TTC549 (cell line): Measurements from ENCODE around the gene DLG2.

Experiments
- FAIRE-seq: peaks from 2 replicates; lab custom pipeline; 2012; peaks lifted over from hg19 to GRCh38; lab: Jason Lieb, UNC

Gene DLG2

DNA sequence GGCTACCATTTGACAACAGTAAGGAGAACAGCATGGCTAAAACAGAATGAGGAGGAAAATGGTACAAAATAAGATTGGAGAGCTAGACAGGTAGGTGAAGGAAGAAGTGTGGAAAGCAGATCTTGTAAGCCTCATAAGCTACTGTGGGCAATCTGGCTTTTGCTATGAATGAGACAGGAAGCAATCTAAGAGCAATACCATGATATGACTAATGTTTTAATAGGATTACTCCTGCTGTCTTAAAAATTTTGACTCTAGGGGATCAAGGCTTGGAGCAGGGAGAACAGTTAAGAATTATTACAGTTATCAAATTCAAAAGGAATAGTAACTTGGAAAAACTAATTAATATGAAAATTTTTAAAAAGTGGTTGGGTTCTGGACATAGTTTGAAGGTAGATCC, 1174.9 kb downstream of the DLG2 start:
- no peak for FAIRE-seq

DNA sequence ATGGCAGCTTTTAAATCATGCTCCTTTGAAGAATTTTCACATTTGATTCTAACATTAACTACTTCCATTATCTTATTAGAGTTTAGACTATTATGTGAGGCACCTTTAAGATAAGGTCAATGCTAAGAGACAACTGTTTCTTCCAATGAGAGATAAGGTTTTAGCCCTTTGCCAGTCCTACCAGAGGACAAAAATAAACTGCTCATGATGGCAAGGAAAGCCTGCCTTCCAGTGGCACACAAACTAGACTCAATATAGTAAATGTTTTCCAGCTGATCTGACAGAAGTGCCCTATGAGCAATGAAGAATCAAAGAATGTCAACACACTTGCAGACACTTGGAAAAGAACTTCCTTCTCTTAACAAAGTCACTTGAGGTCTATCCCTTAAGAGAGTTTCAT, 1188.6 kb downstream of the DLG2 start:
- FAIRE-seq = no peak

DNA sequence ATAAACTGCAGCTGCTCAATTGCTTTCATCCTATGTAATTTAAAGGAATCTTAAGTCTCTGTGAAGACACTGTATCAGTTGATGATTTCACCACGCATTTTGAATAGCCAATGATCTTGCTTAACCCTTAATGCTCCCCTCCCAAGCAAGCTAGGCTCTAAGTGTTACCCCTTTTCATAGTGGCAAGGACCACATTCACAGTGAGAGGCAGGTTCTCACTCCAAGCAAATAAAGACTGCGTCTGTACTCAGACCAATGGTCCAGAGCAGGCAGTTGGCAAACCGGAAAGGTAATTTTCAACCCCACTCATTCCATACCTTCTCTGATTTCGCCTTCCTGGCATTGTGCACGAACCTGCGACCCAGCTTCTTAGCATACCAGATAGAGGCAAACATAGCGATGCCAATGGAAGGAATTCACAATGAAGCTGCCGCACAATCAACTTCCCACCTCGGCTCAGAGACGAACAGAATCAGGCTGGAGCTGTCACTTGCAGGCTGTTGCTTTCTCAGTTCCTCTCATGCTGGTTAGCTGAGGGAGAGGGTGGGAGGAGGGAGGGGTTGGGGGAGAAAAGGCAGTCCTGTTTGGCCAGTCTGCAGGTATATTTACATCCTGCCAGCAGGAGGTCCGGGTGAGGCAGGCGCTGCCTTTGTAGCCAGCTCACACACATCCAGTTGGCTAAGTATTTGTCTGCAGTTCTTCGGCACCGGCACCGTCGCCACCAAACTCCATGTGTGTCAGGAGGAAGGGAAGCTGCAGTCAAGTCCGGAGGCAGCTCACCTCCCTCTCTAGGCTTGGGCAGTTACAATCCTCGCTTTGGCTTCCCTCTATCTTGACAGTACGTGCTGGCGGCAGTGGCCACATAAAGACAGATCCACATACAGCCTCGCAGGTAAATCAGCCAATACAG, 1189.8 kb downstream of the DLG2 start:
- FAIRE-seq = no peak

DNA sequence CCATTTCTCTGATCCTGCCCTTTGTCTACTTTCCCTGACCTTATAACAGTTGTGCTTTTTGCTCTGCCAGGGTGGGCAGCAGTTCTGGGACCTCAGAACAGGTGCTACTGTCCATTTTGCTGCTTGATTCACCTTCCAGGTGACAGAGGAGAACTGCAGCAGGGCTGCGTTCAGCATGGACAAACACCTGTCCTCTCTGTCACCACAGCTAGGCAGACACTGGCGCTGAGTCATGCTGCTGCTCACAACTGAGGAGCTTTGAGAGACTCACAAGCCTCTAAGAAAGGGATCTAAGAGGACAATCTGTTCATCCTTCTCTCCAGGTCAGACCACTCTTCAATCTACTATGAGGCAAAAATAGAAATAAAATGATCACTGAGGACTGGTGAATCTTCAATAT, 1196.5 kb downstream of the DLG2 start:
- no peak for FAIRE-seq

DNA sequence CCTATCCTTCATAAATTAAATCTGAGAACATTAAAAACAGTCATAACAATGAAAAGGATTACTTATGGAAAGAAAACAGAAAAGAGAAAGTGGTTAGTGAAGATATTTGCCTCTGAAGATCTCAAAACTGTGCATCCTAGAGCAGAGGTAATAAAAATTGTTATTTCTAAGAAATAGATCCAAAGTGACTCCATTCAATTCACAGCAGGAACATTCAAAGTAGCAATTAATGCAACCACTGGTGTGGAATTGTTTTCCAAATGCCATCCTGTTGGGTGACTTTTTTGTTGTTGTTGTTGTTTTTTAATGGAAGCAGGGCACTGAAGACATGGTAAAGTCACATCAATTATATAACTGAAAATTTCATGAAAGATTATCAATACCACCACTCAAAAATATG, 1201.5 kb downstream of the DLG2 start:
- FAIRE-seq = no peak

DNA sequence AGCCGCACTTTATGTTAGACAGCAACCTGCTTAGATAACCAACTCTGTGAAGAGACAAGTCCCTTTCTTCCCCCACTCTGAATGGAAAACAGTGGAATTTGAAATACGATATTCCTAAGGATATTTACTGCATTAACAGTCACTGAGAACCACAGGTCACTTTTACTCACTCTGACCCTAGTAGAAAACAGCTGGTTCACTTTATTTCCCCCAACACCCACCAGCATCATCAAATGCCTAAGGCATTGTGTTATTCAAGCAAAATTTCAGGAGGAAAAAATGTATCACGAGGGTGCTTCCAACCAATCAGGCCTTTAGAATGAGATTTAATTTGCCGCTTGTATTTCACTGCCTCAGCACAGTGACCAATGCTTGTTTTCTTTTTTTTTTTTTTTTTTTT, 1206.9 kb downstream of the DLG2 start:
- FAIRE-seq = no peak

DNA sequence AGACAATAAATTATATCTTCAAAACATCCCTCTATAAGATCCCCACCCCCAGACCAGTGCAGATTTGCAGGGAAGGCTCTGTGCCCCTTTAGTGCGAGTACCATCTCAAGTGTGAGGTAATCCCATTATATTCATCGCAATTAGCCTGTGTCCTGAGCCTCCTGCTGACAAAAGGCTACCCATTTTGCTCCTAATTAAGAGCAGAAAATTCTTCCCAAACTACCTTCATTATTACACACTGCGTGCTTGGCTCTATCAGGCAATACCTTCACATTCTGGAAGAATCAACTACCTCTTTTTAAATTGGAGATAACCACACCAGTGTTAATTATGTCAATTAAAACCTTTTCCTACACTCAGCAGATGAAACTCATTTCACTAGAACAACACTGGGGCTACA, 1207.5 kb downstream of the DLG2 start:
- no peak for FAIRE-seq

DNA sequence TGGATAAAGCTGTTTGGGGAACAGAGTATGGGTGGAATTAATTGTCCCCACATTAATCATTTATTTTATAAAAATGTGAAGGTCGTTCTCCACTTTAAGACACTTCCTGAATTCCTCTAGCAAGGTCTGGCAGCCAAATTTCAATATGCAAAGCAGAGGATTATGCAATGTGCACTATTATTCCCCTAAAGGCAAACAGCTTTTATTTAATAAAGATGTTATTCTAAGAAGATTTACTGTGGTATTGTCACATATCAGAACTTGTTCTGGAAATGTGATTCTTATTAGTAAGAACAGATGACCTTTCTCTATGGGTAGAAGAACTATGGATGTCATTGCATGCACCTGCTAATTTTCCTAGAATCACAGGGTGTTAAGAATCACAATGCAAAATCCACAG, 1212.2 kb downstream of the DLG2 start:
- no peak for FAIRE-seq

DNA sequence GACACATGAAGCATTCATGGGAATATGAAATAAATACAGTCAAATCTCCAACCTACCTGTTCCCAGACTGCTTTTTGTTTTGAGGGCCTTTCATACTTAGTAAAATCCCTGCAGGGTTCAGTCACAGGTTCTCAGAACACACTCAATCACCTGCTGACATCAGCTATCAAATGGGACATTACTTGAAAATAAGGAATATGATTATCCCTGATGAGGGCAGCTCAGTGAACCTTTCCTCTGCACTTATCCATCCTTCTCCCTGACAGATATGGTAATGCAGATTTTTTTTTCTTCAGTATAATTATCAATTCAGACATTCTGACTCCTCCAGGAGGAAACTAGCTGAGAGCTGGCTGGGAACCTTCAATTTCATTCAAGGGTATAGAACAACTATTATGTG, 1213.6 kb downstream of the DLG2 start:
- FAIRE-seq = no peak

DNA sequence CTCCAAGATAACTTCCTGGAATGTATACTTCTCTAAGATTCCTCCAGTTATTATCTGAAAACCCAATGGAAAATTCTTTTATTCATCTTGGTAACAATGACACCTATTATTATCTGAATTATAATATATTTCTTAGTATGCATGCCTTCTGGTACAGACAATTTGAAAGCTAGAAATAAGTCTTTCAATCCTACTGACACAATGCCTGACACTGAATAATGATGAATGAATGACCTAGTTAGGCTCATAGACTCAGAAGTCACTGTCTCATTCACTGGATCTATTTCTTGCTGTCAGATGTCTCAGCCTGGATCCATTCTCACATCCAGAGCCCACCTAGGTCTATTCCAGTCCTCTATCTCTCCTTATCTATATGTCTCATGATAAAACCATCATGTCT, 1214.3 kb downstream of the DLG2 start:
- FAIRE-seq = no peak

DNA sequence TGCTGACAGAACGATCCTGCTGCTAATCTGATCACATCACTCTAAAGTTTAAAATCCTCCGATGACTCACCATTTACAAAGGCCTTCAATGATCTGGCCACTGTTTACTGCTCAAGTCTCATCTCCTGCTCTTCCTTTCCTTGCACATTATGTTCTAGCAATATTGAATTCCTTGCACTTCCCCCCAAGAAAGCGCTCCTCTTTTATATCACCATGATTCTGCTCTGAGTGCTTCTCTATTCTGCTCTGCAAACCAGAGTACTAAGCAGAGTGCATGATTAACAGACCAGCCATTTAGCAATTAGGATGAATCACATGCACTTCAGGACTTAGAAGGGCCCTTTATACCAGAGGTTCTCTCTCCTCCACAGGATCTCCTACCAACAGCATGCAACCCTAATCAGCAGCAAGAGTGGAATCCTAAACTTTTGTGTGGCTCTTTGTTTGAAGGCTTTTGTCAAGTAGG, 1218.2 kb downstream of the DLG2 start:
- FAIRE-seq = no peak

DNA sequence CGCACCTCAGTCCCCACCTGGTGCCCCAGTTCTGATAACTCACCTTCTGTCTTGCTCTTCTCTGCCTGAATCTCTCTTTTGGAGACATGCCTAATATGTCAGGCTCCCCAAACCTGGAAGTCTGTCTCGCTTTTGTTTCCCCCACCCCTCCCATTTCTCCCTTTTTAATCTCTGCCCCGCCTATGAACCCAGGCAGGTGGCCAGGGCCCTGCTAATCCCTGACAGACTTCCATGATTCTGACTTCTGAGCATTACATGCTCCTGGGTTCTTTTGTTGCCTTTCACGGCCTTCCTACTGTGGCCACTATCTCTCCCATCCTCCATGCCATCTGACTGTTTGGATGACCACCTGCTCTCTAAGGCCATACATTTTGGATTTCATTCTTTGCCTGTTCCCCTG, 1220.1 kb downstream of the DLG2 start:
- no peak for FAIRE-seq

DNA sequence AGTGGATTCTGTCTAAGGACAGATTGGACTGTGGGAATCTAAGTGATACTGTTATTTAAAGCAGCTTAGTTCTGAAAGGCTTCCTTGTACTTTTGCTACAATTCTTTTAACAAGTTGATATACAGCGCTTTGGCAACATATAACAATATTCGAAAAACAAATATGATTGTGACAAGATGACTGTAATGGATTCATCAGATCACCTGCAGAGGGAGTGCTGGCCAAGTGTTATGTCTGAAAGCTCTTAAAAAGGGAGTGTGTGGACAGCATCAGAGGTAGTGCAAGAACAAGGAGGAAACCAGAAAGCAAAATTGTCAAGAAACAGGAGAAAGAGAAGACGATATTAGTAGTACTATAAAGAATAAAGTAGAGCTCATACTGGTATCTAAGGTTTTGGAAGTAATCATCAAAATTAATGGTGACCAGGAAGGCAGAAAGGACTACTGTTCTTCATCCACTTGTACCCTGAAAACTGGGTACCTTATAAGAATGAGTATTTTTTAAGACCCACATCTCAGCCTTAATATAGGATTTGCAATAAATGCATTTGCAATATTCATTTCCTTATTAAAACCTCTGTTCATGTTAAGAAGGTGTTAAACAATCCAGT, 1229.0 kb downstream of the DLG2 start:
- no peak for FAIRE-seq

DNA sequence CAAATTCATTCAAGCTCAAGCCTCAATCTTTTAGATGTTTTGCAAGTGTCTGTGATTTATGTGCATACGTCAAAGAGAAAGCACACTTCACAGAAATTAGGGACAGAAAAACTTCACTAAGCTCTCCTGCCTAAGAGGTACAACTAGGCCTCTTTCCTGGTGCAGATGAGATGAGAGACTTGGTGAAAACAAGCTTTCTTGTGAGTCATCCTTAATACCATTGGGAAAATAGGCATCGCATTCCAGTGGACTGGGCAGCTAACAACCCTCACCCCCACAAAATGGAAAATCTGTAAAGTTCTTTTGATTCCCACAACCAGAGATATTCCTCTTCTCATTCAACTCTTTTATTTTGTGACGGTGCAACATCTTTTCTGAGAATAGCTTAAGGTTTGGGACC, 1230.6 kb downstream of the DLG2 start:
- FAIRE-seq = no peak

DNA sequence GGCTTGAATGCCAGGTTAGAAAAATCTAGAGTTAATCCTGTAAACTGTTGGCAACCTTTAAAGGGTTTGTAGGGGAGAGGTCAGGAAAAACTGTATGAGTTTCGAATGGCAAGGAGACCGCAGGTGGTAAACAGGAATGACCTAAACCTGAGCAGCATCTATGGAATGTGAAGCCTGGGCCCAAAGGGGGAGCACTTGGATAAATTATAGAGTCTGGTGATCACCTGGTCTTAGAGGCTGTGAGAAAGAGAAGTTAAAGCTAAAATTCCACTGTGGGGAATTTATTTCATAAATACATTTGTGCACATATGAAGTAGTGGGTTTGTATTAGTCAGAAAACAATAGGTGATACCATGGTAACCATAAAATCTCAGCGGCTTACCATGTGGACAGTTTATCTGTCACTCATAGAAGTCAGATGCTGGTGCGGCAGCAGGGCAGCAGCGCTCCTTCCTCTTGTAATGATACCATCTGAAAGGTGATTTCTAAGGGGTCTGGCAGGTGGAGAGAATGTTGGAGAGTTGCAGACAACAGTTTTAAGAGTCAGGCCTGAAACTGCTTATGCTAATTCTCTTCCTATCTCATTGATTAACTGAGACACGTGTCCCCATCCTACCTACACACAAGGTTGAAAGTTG, 1236.6 kb downstream of the DLG2 start:
- no peak for FAIRE-seq

DNA sequence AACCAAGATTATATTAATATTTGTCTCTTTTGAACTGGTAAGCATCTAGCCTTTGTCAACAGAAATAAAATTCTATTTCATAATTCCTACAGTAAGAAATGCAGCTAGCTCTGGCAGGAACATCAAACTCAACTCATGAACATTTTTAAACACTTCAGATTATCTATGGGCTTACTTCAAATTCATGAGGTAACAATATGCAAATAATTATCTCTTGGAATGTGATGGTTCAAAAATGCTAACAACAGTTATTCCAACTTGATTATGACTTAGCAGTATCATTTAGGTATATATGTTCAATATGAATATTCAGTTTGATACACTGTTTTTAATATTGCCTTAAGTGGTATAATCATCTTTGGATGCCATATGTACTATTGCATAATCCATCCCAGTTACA, 1237.4 kb downstream of the DLG2 start:
- no peak for FAIRE-seq

DNA sequence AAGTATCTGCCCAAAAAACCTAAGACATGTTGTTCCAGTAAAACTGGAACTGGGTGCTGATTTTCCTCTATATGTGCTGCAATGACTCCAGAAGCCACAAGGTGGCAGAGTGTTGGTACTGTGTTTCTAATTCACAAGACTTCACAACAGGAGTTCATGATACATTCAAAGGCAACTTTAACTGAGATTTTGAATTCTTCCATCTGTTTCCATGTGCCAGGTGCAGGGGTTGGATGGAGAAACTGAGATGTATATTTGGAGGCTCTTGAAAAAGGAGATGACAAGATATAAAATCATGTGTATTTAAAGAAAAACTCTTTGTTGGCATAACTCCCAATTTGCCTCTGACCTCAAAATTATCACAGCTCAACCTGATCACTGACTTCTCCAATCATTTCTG, 1242.4 kb downstream of the DLG2 start:
- FAIRE-seq = no peak

DNA sequence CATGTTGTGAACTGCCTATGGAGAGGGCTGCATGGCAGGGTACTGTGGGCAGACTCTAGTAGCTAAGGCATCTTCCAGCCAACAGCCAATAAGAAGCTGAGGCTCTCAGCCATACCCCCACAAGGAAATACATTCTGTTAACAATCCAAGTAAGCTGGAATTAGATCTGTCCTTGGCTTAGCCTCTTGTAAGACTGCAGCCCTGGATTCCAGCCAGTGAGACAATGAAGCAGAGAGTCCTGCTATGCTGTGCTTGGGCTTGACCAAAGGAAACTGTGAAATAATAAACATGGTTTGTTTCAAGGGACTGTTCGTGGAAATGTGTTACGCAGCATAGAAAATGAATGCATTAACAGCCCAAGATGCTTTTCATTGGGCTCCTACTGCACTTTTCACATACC, 1243.6 kb downstream of the DLG2 start:
- no peak for FAIRE-seq

DNA sequence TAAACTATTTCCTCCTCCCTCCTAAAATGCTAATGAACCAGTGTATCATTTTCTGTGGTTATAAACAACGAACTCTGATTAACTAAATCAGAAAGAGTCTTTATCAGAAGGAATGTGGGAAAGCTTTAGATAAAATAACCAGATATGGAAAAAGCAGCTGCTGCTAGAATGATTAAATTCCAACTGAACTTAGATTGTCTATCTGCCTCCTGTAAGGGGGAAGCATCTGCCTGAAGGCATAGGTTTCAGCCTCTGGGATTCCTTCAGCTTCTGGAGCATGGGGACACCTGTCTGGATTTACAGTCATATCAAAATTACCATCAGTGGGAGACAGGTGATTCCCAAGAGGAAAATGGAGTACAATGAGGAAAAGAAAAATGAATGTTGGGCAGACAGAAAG, 1245.5 kb downstream of the DLG2 start:
- no peak for FAIRE-seq

DNA sequence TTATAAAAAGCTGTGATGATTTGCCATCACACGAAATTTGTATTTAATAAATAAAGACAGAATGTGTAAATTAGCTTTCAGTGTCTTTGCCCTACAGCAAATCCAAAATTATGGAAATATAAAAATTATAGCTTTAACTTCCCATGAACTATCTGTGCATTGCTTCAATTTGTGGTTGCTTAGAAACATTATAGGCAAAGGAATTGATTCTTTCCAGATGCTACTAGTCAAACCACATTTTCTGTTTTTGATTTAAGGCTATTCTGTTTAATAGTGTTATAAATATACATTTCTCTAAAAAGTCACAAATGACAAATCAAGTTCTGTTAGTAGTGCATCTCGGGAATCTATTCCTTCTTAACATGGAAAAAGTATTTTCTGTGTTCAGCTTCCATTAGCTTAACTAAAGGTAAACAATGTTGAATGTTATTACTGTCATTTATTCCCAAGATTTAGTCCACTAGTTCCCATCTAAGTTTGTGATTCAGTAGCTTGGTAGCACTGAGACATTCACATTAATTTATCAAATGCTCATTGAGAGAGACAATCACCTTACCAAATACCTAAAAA, 1254.7 kb downstream of the DLG2 start:
- FAIRE-seq = no peak

DNA sequence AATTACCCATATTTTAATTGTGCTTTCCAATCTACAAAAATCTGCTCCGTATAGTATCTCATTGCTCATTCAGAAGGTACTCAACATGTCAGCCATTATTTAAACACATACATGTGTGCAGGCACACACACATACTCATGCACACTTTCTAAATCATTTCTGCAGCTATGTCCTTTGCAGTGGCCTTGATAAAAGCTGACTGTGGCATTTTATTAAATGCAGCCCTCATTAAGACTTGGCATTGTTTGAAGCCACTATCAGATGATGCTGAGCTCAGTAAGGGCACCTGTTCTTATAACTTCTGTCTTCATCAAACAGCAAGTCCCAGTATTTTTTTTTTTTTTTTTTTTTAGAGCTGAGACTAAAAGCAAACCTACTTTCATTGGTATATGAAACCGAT, 1269.1 kb downstream of the DLG2 start:
- no peak for FAIRE-seq

DNA sequence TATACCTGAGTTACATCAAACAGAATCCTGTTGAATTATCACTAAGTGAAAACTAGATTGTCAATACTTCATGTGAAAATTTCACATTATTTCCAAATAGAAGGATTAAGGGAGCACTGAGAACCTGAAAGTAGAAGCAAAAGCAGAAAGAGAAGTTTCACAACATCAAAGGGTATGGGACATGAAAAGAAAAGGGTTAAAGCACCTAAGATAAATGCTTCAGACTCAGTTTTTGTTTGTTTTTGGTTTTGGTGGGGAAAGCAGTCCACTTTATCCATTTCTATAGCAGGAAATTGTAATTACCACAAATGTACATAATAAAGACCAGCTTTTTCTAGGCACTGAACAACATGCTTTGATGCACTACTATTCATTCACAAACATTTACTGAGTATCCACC, 1271.2 kb downstream of the DLG2 start:
- no peak for FAIRE-seq

DNA sequence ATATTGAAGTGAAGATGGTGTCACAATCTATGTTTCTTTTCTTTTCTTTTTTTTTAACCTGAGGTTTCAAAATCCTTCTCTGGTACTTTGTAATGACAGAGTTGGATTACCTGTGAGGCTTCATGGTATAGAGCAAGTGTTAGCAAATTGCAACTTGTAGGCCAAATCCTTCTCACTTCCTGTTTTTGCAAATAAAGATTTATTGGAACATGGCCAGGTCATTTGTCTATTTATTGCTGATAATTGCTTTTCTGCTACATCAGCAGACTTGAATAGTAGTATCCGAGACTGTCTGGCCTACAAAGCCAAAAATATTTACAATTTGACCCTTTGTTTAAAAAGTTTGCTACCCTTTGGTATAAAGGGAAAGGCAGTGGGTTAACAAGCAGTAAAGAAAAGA, 1281.5 kb downstream of the DLG2 start:
- FAIRE-seq = no peak
